ENCODE results near the gene CWF19L1. TPM values are rescaled to one million over a fixed set of nuclear protein-coding genes. Genes with fewer than 3 reads are reported as not detected.
A peak's percentile ranks its signal among the peaks of the same experiment; 100 is the strongest.

CWF19L1 gene
- total and polyA plus RNA-seq, 2 of the 13 experiments (the other 11 are each of a cell fraction or from before 2014, with no cell fraction given), result 13.6 to 42.1 TPM

DNA sequence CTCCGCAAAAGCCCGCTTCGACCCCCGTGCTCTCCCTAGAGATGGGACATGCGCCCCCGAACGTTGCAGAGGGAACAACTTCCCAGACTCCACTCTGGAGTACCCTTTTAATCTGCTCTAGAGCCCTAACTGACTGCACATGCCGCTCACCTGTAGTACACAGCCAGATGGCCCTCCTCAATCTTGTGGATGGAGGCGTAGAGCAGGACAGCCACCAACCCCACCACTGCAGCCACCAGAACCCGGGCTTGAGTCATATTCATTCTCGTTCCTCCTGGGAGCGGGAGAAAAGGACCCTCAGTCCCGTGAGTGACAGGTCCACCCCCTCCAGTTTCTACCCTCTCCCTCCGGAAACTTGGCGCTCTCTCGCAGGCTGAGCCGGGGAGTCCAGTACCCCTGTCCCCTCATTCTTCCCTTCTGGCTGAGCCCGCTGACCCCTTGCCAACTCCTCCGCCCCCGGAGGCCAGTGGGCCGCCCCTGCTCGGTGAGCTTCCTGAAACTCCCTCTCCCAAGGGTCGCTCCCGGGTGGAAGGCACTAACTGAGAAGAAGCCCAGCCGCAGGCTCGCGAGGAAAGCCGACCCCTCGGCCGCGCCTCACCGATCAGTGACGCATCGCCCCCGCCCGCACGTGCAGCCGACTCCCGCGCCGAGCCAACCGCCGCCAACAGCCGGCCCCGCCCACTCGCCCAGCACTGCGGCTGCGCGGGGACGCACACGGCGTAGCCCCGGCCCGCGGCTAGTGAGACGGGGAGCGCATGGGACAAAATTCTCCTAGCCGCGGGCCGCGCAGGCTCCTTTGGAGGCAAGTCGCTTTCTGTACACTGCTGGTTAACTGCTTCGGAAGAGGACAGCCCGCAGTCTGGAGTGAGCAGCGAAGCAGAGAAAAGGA is 81.8 kb downstream of the CWF19L1 start, which contains the start of gene ERLIN1 (continued):
- peak; percentile 79 for TF ChIP-seq ZSCAN21 (CRISPR knock-in tag; IDR thresholded peaks at IDR 0.05; ENCODE audit: borderline replicate concordance)
- TF ChIP-seq NFKB2 (CRISPR knock-in tag; IDR thresholded peaks at IDR 0.05; ENCODE audit: borderline replicate concordance), result peak; percentile 90
- TF ChIP-seq NFRKB (IDR thresholded peaks at IDR 0.05), result no peak
- peak; percentile 80 for TF ChIP-seq GABPB1 (CRISPR knock-in tag; IDR thresholded peaks at IDR 0.05)
- TF ChIP-seq GZF1 (CRISPR knock-in tag; IDR thresholded peaks at IDR 0.05), result no peak
- TF ChIP-seq, protein P1, sequence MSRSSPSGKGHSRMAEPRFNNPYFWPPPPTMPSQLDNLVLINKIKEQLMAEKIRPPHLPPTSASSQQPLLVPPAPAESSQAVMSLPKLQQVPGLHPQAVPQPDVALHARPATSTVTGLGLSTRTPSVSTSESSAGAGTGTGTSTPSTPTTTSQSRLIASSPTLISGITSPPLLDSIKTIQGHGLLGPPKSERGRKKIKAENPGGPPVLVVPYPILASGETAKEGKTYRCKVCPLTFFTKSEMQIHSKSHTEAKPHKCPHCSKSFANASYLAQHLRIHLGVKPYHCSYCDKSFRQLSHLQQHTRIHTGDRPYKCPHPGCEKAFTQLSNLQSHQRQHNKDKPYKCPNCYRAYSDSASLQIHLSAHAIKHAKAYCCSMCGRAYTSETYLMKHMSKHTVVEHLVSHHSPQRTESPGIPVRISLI (CRISPR knock-in tag; IDR thresholded peaks at IDR 0.05; ENCODE audit: borderline replicate concordance), result no peak
- peak; percentile 89 for TF ChIP-seq GATAD1 (CRISPR knock-in tag; IDR thresholded peaks at IDR 0.05)
- TF ChIP-seq, protein P2, sequence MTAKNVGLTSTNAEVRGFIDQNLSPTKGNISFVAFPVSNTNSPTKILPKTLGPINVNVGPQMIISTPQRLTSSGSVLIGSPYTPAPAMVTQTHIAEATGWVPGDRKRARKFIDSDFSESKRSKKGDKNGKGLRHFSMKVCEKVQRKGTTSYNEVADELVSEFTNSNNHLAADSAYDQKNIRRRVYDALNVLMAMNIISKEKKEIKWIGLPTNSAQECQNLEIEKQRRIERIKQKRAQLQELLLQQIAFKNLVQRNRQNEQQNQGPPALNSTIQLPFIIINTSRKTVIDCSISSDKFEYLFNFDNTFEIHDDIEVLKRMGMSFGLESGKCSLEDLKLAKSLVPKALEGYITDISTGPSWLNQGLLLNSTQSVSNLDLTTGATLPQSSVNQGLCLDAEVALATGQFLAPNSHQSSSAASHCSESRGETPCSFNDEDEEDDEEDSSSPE (CRISPR knock-in tag; IDR thresholded peaks at IDR 0.05), result peak; percentile 96
- no peak for TF ChIP-seq CBX2 (IDR thresholded peaks at IDR 0.05; ENCODE audit: low read depth, low read length)
- TF ChIP-seq CBX2 (CRISPR knock-in tag; IDR thresholded peaks at IDR 0.05; ENCODE audit: low read depth), result no peak
- peak; percentile 60; the same call in 1 of the 2 replicates for TF ChIP-seq ZNF558 (CRISPR knock-in tag; IDR thresholded peaks at IDR 0.05; ENCODE audit: borderline replicate concordance)
- no peak for TF ChIP-seq RCOR2 (CRISPR knock-in tag; IDR thresholded peaks at IDR 0.05)
- TF ChIP-seq, protein P3, sequence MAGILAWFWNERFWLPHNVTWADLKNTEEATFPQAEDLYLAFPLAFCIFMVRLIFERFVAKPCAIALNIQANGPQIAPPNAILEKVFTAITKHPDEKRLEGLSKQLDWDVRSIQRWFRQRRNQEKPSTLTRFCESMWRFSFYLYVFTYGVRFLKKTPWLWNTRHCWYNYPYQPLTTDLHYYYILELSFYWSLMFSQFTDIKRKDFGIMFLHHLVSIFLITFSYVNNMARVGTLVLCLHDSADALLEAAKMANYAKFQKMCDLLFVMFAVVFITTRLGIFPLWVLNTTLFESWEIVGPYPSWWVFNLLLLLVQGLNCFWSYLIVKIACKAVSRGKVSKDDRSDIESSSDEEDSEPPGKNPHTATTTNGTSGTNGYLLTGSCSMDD (CRISPR knock-in tag; IDR thresholded peaks at IDR 0.05), result 0 out of 2 replicates have a peak, but pooled peaks have one; percentile 25
- peak; percentile 63; the same call in 1 of the 2 replicates for TF ChIP-seq ZNF160 (CRISPR knock-in tag; IDR thresholded peaks at IDR 0.05)
- TF ChIP-seq SAP130 (CRISPR knock-in tag; IDR thresholded peaks at IDR 0.05; ENCODE audit: low read depth), result peak; percentile 91
- no peak for TF ChIP-seq CEBPG (CRISPR knock-in tag; IDR thresholded peaks at IDR 0.05)
- TF ChIP-seq ARHGAP35 (CRISPR knock-in tag; IDR thresholded peaks at IDR 0.05; ENCODE audit: borderline replicate concordance), result peak; percentile 95
- peak; percentile 97 for TF ChIP-seq ZNF451 (CRISPR knock-in tag; IDR thresholded peaks at IDR 0.05)
- TF ChIP-seq ZNF337 (CRISPR knock-in tag; IDR thresholded peaks at IDR 0.05; ENCODE audit: borderline replicate concordance, low read depth), result no peak
- peak; percentile 82; the same call in 1 of the 2 replicates for TF ChIP-seq ZNF547 (CRISPR knock-in tag; IDR thresholded peaks at IDR 0.05)
- TF ChIP-seq GFI1 (CRISPR knock-in tag; IDR thresholded peaks at IDR 0.05; ENCODE audit: borderline replicate concordance), result peak; percentile 84; the same call in 1 of the 2 replicates
- TF ChIP-seq MXD1 (CRISPR knock-in tag; IDR thresholded peaks at IDR 0.05), result peak; percentile 91
- no peak for TF ChIP-seq TGIF2 (CRISPR knock-in tag; IDR thresholded peaks at IDR 0.05)
- no peak for TF ChIP-seq THAP7 (CRISPR knock-in tag; IDR thresholded peaks at IDR 0.05)
- peak; percentile 96 for TF ChIP-seq KDM5B (CRISPR knock-in tag; IDR thresholded peaks at IDR 0.05; ENCODE audit: borderline replicate concordance)
- no peak for TF ChIP-seq MAFF (IDR thresholded peaks at IDR 0.05; ENCODE audit: low read depth, low read length)
- peak; percentile 39; the same call in 1 of the 2 replicates for TF ChIP-seq PAX8 (CRISPR knock-in tag; IDR thresholded peaks at IDR 0.05; ENCODE audit: borderline replicate concordance)

Data from HepG2 (cell line).